WTC11 (cell line): Measurements from ENCODE around the gene KIAA1671. TPM values are rescaled to one million over a fixed set of nuclear protein-coding genes. Genes with fewer than 3 reads are reported as not detected.

ENCODE experiments used
- ATAC-seq: fragments of 200-7000 bp; cut with Tn5 transposase; 2 replicates; pipeline ENCODE4 v1.10.0; 2021; ENCODE audit warnings: mild to moderate bottlenecking, moderate library complexity
- CTCF ChIA-PET: fragments of 300-600 bp; sonication (Branson Sonifier 250); formaldehyde crosslinking; loops from one replicate; lab custom pipeline; 2021; ENCODE audit warnings: antibody characterized with exemption; lab: Charles Lee
- POLR2A ChIA-PET: fragments of 350-600 bp; sonication (Branson Sonifier 250); formaldehyde crosslinking; loops from one replicate; lab custom pipeline; 2021; ENCODE audit warnings: antibody characterized with exemption; lab: Charles Lee
- DNase-seq: peaks from one replicate; pipeline ENCODE4 v3.0.0; 2021; ENCODE audit warnings: low spot score
- H3K27ac Mint-ChIP-seq: 2 replicates; pipeline ENCODE4 v1.8.0; 2021; ENCODE audit warnings: mixed read lengths
- H3K27me3 Mint-ChIP-seq: 2 replicates; pipeline ENCODE4 v1.8.0; 2021; ENCODE audit warnings: low read depth, mild to moderate bottlenecking, moderate library complexity, mixed read lengths
- H3K36me3 Mint-ChIP-seq: 2 replicates; pipeline ENCODE4 v1.8.0; 2021; ENCODE audit warnings: mixed read lengths
- H3K4me1 Mint-ChIP-seq: 2 replicates; pipeline ENCODE4 v1.8.0; 2022; ENCODE audit warnings: mixed read lengths
- H3K4me3 Mint-ChIP-seq: 2 replicates; pipeline ENCODE4 v1.8.0; 2021; ENCODE audit warnings: mild to moderate bottlenecking, moderate library complexity, mixed read lengths
- H3K9me3 Mint-ChIP-seq: 2 replicates; pipeline ENCODE4 v1.8.0; 2021; ENCODE audit warnings: mixed read lengths
- AFF4 ChIP-seq: sonication (generic); formaldehyde crosslinking; IDR thresholded peaks from 2 replicates; pipeline ENCODE4 v1.8.1; 2023; ENCODE audit warnings: mild to moderate bottlenecking, missing genetic modification reagents, borderline replicate concordance
- CTCF ChIP-seq: fragments of 200-600 bp; IDR thresholded peaks from 2 replicates; pipeline ENCODE4 v1.8.0; 2022; ENCODE audit warnings: antibody characterized with exemption
- GABPB1 ChIP-seq: sonication (generic); formaldehyde crosslinking; IDR thresholded peaks from 2 replicates; pipeline ENCODE4 v1.8.1; 2023; ENCODE audit warnings: mild to moderate bottlenecking, missing genetic modification reagents
- GRHL2 ChIP-seq: fragments of 250-450 bp; sonication (Bioruptor Pico); IDR thresholded peaks from 2 replicates; pipeline ENCODE4 v1.8.0; 2022; ENCODE audit warnings: mild to moderate bottlenecking, moderate library complexity; ENCODE audit not compliant: insufficient replicate concordance, severe bottlenecking
- KAT7 ChIP-seq: sonication (generic); formaldehyde crosslinking; IDR thresholded peaks from 2 replicates; pipeline ENCODE4 v1.8.1; 2023; ENCODE audit warnings: missing genetic modification reagents, mild to moderate bottlenecking, borderline replicate concordance
- MLX ChIP-seq: sonication (generic); formaldehyde crosslinking; IDR thresholded peaks from 2 replicates; pipeline ENCODE4 v1.8.1; 2023; ENCODE audit warnings: mild to moderate bottlenecking, missing genetic modification reagents, moderate library complexity
- MXD4 ChIP-seq: fragments of 250-450 bp; sonication (Bioruptor Pico); IDR thresholded peaks from 2 replicates; pipeline ENCODE4 v1.8.0; 2021; ENCODE audit warnings: mild to moderate bottlenecking, moderate library complexity, borderline replicate concordance
- NR1H2 ChIP-seq: sonication (generic); formaldehyde crosslinking; IDR thresholded peaks from 2 replicates; pipeline ENCODE4 v1.9.0; 2021; ENCODE audit warnings: mild to moderate bottlenecking, moderate library complexity, missing genetic modification reagents
- NR2C2 ChIP-seq: sonication (generic); formaldehyde crosslinking; IDR thresholded peaks from 2 replicates; pipeline ENCODE4 v1.8.0; 2022; ENCODE audit warnings: mild to moderate bottlenecking, missing genetic modification reagents
- RELA ChIP-seq: sonication (generic); formaldehyde crosslinking; IDR thresholded peaks from 2 replicates; pipeline ENCODE4 v1.8.1; 2022; ENCODE audit warnings: missing genetic modification reagents, mild to moderate bottlenecking, borderline replicate concordance
- STAT6 ChIP-seq: sonication (generic); formaldehyde crosslinking; conservative IDR thresholded peaks from 2 replicates; pipeline ENCODE4 v1.8.1; 2023; ENCODE audit warnings: mild to moderate bottlenecking, low read depth, missing genetic modification reagents, moderate library complexity
- TEAD1 ChIP-seq: sonication (generic); formaldehyde crosslinking; IDR thresholded peaks from 2 replicates; pipeline ENCODE4 v1.8.0; 2022; ENCODE audit warnings: mild to moderate bottlenecking, missing genetic modification reagents
- USF2 ChIP-seq: sonication (generic); formaldehyde crosslinking; IDR thresholded peaks from 2 replicates; pipeline ENCODE4 v1.8.1; 2023; ENCODE audit warnings: mild to moderate bottlenecking, missing genetic modification reagents, moderate library complexity
- ZNF121 ChIP-seq: sonication (generic); formaldehyde crosslinking; IDR thresholded peaks from 2 replicates; pipeline ENCODE4 v1.8.0; 2023; ENCODE audit warnings: missing genetic modification reagents
- ZNF219 ChIP-seq: sonication (generic); formaldehyde crosslinking; IDR thresholded peaks from 2 replicates; pipeline ENCODE4 v1.8.0; 2023; ENCODE audit warnings: missing genetic modification reagents, mild to moderate bottlenecking, borderline replicate concordance
- ZNF396 ChIP-seq: fragments of 250-450 bp; sonication (Bioruptor Pico); IDR thresholded peaks from 2 replicates; pipeline ENCODE4 v1.8.0; 2021; ENCODE audit warnings: mild to moderate bottlenecking, moderate library complexity, borderline replicate concordance
- total RNA-seq: library from RNA; stranded (reverse); gene quantifications from 3 replicates; pipeline ENCODE4 v1.2.3, GENCODE V29; 2021

KIAA1671 gene
- total RNA-seq, 1 experiment from 2014 or later: 26.0 TPM

GRCh38 chr22:25008666-25009065, 56.1 kb downstream of the KIAA1671 start (continued):
- TF ChIP-seq STAT6 (CRISPR knock-in tag) (no peak), NR2C2 (no peak)
- TF ChIP-seq, all 79 proteins: peak for 0

GRCh38 chr22:25012741-25013143, 60.2 kb downstream of the KIAA1671 start:
- Mint-ChIP-seq H3K36me3 (peaks cover 12% of the 10 kb centered on the region), H3K4me3 (no peak overlapping the region), H3K9me3 (peaks cover 7% of the 10 kb centered on the region), H3K27ac (no peak overlapping the region), H3K27me3 (no peaks in the 10 kb centered on the region), H3K4me1 (peaks cover 25% of the 10 kb centered on the region)
- TF ChIP-seq ZNF219 (CRISPR knock-in tag): no peak
- no peak for TF ChIP-seq GRHL2 (CRISPR knock-in tag)
- no peak for TF ChIP-seq AFF4 (CRISPR knock-in tag)
- TF ChIP-seq ZNF396 (CRISPR knock-in tag): no peak
- no peak for TF ChIP-seq GABPB1 (CRISPR knock-in tag)
- no peak for TF ChIP-seq USF2 (CRISPR knock-in tag)
- no peak for TF ChIP-seq TEAD1 (CRISPR knock-in tag)
- no peak for TF ChIP-seq RELA (CRISPR knock-in tag)
- no peak for TF ChIP-seq MLX
- no peak for TF ChIP-seq ZNF121 (CRISPR knock-in tag)
- TF ChIP-seq KAT7: no peak
- TF ChIP-seq NR1H2 (CRISPR knock-in tag): no peak
- TF ChIP-seq MXD4 (CRISPR knock-in tag): no peak
- TF ChIP-seq CTCF: no peak
- ATAC-seq (peak; percentile 56), DNase-seq (no peak)
- ChIA-PET POLR2A (interaction anchor here (0.9 kb wide), 1 partner anchor 8 kb away, joined by 4 read pairs; no protein-coding TSS in a partner anchor), CTCF (interaction anchor here (1.6 kb wide), 1 partner anchor 45 kb away, joined by 6 read pairs; no protein-coding TSS in a partner anchor)
